Inferior parietal cortex (tissue), 1 donor: Measurements from ENCODE around the gene TJP1.
"Not testable (repeated sequence)": the region's sequence is repeated elsewhere in the genome, so short reads cannot be mapped to it uniquely, and the experiment has no call there.

Source experiments
- DNase-seq: peaks from one replicate; pipeline ENCODE4 v3.0.0-alpha.2; 2016; ENCODE audit errors: extremely low spot score

Gene TJP1

DNA sequence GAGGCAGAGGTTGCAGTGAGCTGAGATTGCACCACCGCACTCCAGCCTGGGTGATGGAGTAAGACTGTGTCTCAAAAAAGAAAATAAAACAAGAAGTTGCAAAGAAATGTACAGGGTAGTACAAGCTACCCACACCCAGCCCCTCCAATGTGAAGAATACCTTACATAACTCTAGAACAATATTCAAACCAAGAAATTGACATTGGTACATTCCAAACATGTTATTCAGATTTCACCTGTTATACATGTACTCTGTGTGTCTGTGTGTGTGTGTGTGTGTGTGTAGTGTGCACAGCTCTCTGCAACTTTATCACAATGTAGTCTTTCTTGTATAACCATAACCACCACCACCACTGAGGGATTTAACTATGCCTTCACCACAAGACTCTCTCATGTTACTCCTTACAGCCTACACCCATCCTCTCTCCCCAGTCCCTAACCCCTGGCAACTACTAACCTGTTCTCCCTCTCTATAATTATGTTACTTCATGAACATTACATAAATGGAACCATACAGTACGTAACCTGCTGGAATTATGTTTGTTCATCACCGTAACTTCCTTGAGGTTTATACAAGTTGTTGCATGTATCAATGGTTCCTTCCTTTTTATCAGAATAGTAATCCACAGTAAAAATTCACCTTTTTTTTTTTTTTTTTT is 16.2 kb upstream of the TJP1 start:
- DNase-seq = no peak

DNA sequence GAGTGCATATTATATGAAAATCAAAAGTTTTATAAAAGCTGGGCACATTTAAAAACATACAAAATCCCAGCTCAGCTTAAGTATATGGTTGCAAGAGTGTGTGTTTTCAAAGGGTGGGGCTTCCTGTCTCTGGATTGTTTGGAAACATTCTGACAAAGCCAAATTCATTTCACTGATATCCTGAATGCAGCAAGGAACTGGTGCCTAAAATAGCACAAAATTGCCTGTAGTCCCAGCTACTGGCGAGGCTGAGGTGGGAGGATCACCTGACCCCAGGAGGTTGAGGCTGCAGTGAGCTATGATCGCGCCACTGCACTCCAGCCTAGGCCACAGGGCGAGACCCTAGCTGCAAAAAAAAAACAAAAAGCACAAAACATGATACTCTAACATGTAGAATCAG is 13.0 kb upstream of the TJP1 start:
- no peak for DNase-seq

DNA sequence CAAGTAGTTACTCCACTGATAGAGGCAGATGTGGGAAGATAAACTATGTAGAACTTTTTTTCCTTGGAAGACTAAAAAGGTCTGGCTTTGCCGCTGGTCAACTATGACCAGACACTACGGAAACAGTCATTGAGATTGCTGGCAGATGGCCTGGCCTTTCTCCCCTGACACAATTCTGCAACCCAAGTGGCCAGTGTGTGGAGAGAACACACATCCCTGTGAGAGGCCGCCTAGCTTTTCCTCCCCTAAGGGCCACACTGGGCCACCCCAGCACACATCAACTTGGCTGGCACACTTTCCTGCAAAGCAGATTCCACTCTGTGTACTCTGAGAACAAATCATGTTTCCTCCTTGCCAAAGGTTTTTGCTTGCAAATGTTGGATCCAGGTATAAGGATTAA is 10.4 kb upstream of the TJP1 start:
- DNase-seq = no peak

DNA sequence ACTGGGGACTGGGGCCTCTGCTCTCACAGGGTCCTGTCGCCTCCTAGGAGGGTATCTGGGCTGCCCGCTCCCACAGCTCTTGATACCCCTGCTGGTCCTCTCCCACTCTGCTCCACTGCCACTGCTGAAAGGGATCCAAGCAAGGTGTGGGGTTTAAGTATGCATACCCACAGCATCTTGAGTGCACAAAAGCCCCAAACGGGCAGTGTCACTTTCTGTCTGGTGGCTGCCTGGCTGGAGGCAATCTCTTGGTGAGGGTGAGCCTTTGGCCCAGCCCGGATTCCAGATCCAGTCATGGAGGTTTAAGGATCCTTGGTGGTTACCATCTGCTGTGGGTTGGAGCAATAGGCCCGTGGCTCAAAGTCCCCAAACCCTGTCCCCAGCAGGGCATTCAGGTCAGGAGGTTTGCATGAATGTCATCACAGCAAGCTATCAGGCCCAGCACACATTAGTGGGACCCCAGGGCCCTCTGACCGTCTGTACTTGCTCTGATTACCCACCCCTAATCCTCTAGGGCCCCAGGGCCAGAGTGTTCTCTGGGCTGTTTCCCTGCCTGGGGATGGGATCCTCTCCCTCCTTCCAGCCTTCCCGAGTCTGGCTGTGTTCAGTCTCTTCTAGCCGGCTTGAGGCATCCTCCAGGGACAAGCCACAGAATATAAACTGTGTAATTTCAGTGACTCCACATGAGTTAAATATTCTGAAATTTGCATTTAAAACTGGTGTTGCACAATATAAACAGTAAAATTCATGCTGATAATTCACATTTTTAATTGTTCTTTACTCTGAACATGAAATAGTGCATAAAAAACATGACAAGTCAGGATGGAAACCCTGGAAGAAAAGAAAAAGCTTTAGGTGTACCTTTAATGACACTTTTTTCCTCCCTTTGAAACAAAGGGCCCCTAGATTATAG is 4.9 kb upstream of the TJP1 start:
- DNase-seq = no peak

DNA sequence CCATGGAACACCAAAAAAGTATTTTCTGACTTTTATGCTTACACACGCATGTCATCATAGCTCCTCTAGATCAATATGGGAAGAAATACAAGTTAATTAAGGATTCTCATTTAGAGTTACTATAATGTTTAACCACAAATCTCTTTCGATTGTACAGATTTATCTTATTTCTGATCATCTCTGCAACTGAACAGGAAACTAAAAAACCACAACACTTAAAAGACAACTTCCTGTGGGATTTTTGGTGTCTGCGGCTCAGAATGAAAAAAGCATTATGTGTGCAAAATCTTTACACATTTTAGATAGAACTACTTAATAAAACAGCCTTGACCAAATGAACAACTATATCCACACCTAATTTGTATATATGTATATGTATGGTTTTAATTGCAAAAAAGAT is 3.0 kb upstream of the TJP1 start:
- no peak for DNase-seq

- peak; percentile 65 for DNase-seq
Observed at GRCh38 chr15:29822684-29823459, 604 bp upstream of the TJP1 start.

- DNase-seq = no peak
Observed at GRCh38 chr15:29821416-29822099, 710 bp downstream of the TJP1 start.

DNA sequence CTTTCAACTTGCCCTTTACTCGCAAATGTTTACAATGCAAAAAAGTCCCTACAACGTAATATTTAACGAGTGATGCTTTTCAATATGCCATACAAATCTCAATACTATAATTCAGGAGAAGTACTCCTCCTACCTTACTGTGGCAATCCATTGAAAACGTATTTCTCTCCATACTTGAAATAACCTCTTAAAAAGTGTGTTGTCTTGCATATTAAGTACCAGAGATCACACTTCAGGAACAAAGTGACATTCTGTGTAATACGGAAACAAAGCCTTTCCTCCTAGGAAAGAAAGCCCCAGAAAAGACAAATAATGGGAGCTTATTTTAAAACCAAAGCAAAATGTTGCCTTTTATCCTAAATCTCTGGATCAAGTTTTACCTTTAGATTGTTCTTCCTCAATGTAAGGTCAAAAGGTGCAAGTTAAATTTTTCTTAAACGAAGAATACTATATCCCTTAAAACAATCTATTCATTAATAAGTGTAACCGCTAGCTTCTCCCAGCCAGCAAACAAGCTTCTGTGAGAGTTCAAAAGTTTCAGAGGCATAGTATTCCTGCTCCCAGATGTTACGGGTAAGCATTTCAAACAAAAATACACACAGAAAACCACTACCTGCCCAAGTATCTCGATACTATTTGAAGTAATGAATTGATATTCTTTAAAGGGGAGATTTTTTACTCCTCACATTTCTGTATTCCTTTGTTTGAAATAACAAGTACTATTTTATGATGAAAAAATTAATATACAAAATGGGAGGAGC is 1.7 kb downstream of the TJP1 start:
- no peak for DNase-seq

- DNase-seq = no peak
Observed at GRCh38 chr15:29819979-29820378, 2.3 kb downstream of the TJP1 start.

DNA sequence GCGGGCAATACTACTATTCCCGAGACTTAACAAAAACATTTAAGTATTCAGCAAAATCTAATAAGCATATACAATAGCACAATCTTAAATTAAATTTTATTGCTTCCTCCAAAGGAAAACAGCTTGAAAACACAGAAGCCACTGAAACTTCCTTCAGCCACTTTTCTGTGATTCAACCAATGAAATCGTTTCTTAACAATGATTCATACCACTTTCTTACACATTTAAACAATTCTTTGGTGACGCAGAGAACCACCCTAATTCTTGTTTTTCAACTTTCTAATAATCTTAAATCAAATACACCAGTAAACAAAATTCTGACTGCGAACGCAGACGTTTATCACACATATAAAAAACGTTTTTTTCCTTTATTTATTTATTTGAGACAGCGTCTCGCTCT is 4.1 kb downstream of the TJP1 start:
- no peak for DNase-seq

DNA sequence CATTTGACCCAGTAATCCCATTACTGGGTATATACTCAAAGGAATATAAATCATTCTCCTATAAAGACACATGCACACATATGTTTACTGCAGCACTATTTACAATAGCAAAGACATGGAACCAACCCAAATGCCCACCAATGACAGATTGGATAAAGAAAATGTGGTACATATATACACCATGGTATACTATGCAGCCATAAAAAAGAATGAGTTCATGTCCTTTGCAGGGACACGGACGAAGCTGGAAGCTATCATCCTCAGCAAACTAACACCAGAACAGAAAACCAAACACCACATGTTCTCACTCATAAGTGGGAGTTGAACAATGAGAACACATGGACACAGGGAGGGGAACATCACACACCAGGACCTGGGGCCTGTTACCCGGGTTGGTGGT is 4.8 kb downstream of the TJP1 start:
- not testable (repeated sequence) for DNase-seq

DNA sequence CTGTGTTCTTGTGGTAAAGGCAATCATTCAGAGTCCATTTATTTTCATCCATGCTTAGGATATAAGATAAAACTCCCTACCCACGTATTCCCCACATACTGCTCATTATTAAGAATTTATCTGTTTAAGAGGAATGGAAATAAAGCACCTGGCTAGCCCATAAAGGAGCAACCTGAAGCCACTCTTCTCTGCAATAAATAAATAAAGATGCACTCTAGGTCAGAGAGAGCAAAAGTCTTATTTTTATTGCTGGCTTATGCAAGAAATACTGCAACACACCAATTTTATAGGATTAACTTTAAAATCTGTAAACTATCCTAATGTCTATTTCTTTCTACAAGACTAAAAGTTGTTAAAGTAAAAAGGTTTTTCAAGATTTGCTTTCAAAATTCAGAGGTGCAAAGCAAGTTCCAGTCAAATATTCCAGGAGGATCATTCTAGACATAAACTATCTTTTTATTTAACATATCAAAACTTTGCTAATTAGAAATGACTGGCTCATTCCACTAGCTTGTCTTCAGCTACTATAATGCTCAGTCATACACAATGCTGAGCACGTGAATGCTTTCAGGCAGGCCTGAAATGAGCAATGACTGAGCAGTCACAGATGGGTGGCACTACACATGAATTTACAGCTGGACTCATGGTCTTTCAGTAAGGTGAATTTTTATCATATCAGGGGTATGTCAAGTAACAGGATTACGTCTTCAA is 7.1 kb downstream of the TJP1 start:
- no peak for DNase-seq

DNA sequence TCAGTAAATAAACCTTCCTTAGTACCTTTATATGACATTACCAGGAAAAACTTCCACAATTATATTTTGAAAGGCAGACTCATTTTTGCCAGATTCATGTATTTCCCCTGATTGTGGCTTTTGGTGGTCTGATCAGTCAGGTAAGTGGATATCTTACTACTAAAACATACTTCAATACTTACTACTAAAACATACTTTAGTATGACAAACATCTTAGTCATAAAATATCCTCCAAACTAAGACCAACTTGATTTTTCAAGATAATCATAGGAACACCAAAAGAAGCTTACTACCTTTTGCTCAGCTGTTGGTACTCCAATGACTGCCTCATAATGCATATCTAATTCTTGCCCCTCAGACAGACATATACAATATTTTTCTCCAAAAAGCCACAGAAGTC is 9.3 kb downstream of the TJP1 start:
- DNase-seq = no peak

DNA sequence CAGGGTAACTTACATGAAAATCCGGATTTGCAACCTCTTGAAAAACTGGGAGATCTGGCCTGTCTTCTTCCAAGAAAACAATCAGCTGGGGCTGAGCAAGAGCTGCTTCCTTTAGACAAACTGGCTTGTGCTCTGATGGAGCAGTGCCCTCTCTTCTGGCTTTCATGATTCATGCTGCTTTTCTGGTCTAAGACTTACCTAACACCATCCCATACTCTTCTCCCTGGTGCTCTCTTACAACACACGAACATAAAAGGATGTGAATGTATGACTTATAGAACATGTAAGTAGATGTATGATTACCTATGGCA is 9.9 kb downstream of the TJP1 start:
- DNase-seq = no peak

- DNase-seq = no peak
Observed at GRCh38 chr15:29811691-29812383, 10.4 kb downstream of the TJP1 start.

GRCh38 chr15:29805708-29806104 is 16.6 kb downstream of the TJP1 start:
- no peak for DNase-seq

DNA sequence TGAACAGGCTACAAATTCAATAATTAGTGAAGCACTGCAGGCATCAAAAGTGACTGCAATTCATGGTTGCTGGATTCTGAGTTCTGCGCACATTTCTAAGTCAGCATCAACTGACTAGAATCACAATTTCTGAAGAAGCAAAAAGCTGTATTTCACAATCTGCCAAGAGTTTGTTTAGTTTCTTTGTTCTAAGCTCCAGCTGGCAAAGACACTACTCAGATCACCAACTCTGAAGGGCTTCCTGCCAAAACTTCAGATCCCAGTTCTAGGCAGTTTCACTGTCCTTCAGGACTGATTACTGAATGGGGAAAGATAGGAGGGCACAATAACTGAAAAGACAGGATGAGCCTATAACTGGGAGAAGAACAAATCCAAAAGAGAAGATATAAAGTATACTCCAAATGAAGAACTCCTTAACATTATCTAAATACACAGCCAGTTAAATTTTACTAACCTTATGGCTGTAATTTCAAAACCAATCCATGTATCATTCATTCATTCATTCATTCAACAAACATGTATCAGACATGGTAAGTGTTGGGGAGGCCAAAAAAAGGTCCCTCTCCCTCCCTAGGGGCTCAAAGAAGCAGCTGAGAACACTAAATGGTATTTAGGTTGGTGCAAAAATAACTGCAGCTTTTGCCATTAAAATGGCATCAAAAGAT is 17.1 kb downstream of the TJP1 start:
- peak; percentile 87 for DNase-seq

DNA sequence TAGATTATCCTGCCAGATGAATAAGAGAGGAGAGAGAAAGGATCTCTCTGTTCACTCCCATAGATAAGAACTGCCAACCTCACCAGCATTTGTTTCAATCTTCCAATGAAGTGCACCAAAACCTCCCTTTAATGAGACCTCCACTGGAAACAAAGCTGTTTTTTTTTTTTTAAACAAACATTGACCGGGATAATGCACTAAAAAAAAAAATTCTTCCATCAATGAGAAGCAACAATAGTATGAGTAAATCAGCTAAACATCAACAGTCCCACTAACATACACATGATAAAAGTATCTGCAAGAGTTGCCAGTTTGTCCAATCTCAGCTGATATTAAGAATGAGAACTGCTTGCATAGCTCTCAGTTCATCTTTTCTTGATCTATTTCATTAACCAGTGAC is 19.9 kb downstream of the TJP1 start:
- no peak for DNase-seq

- no peak for DNase-seq
Observed at GRCh38 chr15:29800491-29801366, 21.5 kb downstream of the TJP1 start.
